Measurements from ENCODE around the gene AATK. TPM values are rescaled to one million over a fixed set of nuclear protein-coding genes. Genes with fewer than 3 reads are reported as not detected.
"Not testable (repeated sequence)": the region's sequence is repeated elsewhere in the genome, so short reads cannot be mapped to it uniquely, and the experiment has no call there.

The AATK gene
- total and polyA plus RNA-seq, 2 of the 4 experiments (the other 2 are of a cell fraction): under 0.01 to 0.21 TPM

- ATAC-seq (ENCODE audit: low read depth); H3K36me3 ChIP-seq (ENCODE audit: control insufficient read depth, insufficient read depth, low read length); intact Hi-C loops (cut with micrococcal nuclease): not testable (repeated sequence)
Measured at GRCh38 chr17:81078026-81078913, 87.8 kb downstream of the AATK start.

More at GRCh38 chr17:81078026-81078913, 87.8 kb downstream of the AATK start:
- H2BK5ac ChIP-seq (ENCODE audit: low read depth, low read length, poor library complexity, severe bottlenecking); H4K5ac ChIP-seq (ENCODE audit: low read depth, low read length); H3K27me3 ChIP-seq (ENCODE audit: control insufficient read depth, insufficient read depth, low read length); in situ Hi-C loops (cut with MboI; ENCODE audit: low sequenced_read_pairs); H3K4me3 ChIP-seq (ENCODE audit: insufficient read depth, low read depth, low read length); H4K91ac ChIP-seq (ENCODE audit: insufficient read depth, low read depth, low read length); H2AK5ac ChIP-seq (ENCODE audit: low read depth, low read length); H2AK9ac ChIP-seq (replicated peaks; ENCODE audit: low read depth, low read length, poor library complexity); H2BK120ac ChIP-seq (ENCODE audit: low read depth, low read length); H4K20me1 ChIP-seq (ENCODE audit: insufficient read depth, low read length); H2BK15ac ChIP-seq (ENCODE audit: low read depth, low read length); H3K4ac ChIP-seq (ENCODE audit: low read depth, low read length); H3K56ac ChIP-seq (ENCODE audit: extremely low read depth, insufficient read depth, low read length); H4K8ac ChIP-seq (ENCODE audit: low read depth in 2 of 2, low read length in 2 of 2); BruUV-seq (replicated peaks); H3K4me2 ChIP-seq (ENCODE audit: low read depth, low read length); H3K4me1 ChIP-seq (ENCODE audit: control insufficient read depth, insufficient read depth, low read length); H3K27ac ChIP-seq (ENCODE audit: insufficient read depth, low read length); POLR2A ChIA-PET (ENCODE audit: unreplicated experiment); H3K9ac ChIP-seq (ENCODE audit: low read depth, low read length); H3K18ac ChIP-seq (ENCODE audit: low read depth, low read length); dilution Hi-C loops (cut with HindIII; ENCODE audit: low sequenced_read_pairs, unreplicated experiment); H3K14ac ChIP-seq (replicated peaks; ENCODE audit: low read depth, low read length); H2BK20ac ChIP-seq (ENCODE audit: low read depth, low read length); H3K9me3 ChIP-seq (ENCODE audit: control insufficient read depth, insufficient read depth, low read length); H2AFZ ChIP-seq (replicated peaks; ENCODE audit: low read length, poor library complexity); H3K9me1 ChIP-seq (ENCODE audit: insufficient read depth, low read length); H3K23ac ChIP-seq (ENCODE audit: low read depth, low read length); CTCF ChIA-PET; DNase-seq; H3K79me1 ChIP-seq (ENCODE audit: low read depth in 1 of 2, low read length in 2 of 2): not testable (repeated sequence)
- WGBS, 2 experiments (ENCODE audit: extremely low coverage in 2 of 2, insufficient read length in 1 of 2): 94% methylated on average over 31 of the region's 45 CpGs; no CpG with 5 or more reads in 1 of the 2 experiments

Data from IMR-90 (cell line).